ENCODE measurements around the gene STAG1.

DNA sequence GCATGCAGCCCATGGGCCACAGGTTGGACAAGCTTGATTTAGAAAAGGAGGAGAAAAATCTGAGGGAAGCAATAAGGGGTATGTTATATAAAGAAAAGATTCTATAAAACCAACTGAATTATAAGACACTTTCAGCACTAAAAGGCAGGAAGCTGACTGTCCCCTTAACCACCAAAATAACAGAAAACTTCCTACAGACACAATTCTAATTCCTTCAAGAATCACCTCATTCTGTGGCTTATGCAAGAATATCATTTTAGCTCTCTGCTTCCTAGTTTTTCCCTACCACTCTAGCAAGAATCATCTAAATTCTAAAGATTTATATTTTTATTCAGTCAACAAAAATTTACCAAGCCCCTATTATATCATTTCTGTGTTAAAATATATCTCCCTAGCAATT, 6.3 kb downstream of the STAG1 start:
- TF ChIP-seq CTCF (IDR thresholded peaks at IDR 0.05; ENCODE audit: insufficient read depth, low read length) (no peak), POLR2AphosphoS5 (IDR thresholded peaks at IDR 0.05; ENCODE audit: low read depth) (no peak)
